Measurements from ENCODE around the gene CALB2.

DNA sequence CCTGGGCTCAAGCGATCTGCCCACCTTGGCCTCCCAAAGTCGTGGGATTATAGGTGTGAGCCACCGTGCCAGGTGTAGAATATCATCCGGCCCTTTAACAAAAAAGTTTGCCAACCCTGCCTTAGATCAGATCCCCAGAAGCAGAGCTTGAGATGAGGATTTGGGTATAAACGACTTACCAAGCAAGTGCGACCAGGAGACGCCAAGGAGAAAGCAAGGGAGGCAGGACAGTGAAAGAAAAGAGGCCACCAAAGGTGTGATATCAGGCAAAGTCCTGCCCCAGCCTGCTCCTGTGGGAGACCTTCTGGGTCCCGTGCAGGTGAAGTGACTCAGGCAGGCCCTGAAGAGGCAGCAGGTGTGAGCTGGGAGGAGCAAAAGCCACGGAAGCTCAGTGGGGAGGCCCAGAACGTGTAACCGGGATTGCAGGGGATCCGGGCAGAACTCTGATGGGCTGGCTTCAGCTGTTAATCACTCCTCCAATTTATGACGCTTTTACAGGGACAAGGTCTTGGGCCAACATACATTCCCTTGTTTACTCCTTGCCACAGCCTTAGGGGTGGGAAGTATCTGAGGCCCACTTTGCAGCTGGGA lies 14.1 kb upstream of the CALB2 start:
- no peak for TF ChIP-seq EZH2 (IDR thresholded peaks at IDR 0.05; ENCODE audit: low read depth, unreplicated experiment)
- TF ChIP-seq, protein P1, sequence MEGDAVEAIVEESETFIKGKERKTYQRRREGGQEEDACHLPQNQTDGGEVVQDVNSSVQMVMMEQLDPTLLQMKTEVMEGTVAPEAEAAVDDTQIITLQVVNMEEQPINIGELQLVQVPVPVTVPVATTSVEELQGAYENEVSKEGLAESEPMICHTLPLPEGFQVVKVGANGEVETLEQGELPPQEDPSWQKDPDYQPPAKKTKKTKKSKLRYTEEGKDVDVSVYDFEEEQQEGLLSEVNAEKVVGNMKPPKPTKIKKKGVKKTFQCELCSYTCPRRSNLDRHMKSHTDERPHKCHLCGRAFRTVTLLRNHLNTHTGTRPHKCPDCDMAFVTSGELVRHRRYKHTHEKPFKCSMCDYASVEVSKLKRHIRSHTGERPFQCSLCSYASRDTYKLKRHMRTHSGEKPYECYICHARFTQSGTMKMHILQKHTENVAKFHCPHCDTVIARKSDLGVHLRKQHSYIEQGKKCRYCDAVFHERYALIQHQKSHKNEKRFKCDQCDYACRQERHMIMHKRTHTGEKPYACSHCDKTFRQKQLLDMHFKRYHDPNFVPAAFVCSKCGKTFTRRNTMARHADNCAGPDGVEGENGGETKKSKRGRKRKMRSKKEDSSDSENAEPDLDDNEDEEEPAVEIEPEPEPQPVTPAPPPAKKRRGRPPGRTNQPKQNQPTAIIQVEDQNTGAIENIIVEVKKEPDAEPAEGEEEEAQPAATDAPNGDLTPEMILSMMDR (conservative IDR thresholded peaks at IDR 0.05; ENCODE audit: low read depth in 2 of 2), result no peak
